ENCODE results near the gene TTC28.

GRCh38 chr22:28394513-28395110, 285.0 kb downstream of the TTC28 start:
- no peak for TF ChIP-seq CTCF (conservative IDR thresholded peaks at IDR 0.05 in 1 of 2, IDR thresholded peaks at IDR 0.05 in 1 of 2; ENCODE audit: low read depth in 1 of 2, low read length in 2 of 2)
- no peak for TF ChIP-seq EZH2 (IDR thresholded peaks at IDR 0.05; ENCODE audit: low read length, missing control alignments)
